DOHH2 (cell line): ENCODE results near the gene CAMKK1.

Experiments
- H3F3A ChIP-seq: fragments of 200-600 bp; sonication (generic), shearing (Covaris generic); 2 replicates; pipeline ENCODE4 v1.6.0; 2016; ENCODE audit warnings: antibody characterized with exemption, mild to moderate bottlenecking; ENCODE audit not compliant: control insufficient read depth, insufficient read depth
- H3K27ac ChIP-seq: fragments of 200-600 bp; sonication (generic); 2 replicates; pipeline ENCODE4 v1.5.1; 2014; ENCODE audit warnings: low read depth, mild to moderate bottlenecking, low read length, moderate library complexity
- H3K27me3 ChIP-seq: fragments of 200-600 bp; sonication (generic); 2 replicates; pipeline ENCODE4 v1.6.1; 2014; ENCODE audit warnings: mild to moderate bottlenecking, low read length, mixed read lengths; ENCODE audit not compliant: control insufficient read depth
- H3K36me3 ChIP-seq: fragments of 200-600 bp; sonication (generic); 2 replicates; pipeline ENCODE4 v1.6.1; 2014; ENCODE audit warnings: mild to moderate bottlenecking, low read length, moderate library complexity, mixed read lengths; ENCODE audit not compliant: control insufficient read depth
- H3K4me1 ChIP-seq: fragments of 200-600 bp; sonication (generic); 2 replicates; pipeline ENCODE4 v1.6.1; 2014; ENCODE audit warnings: mild to moderate bottlenecking, low read length, mixed read lengths; ENCODE audit not compliant: control insufficient read depth
- H3K4me2 ChIP-seq: fragments of 200-600 bp; sonication (generic); 2 replicates; pipeline ENCODE4 v1.6.0; 2014; ENCODE audit warnings: mild to moderate bottlenecking, low read length, moderate library complexity
- H3K4me3 ChIP-seq: fragments of 200-600 bp; sonication (generic); 2 replicates; pipeline ENCODE4 v1.5.1; 2014; ENCODE audit warnings: mild to moderate bottlenecking, low read length, mixed read lengths
- H3K79me2 ChIP-seq: fragments of 200-600 bp; sonication (generic); 2 replicates; pipeline ENCODE4 v1.6.1; 2014; ENCODE audit warnings: mild to moderate bottlenecking, low read length, mixed read lengths; ENCODE audit not compliant: control insufficient read depth
- H3K9me2 ChIP-seq: fragments of 200-600 bp; sonication (generic); replicated peaks from 2 replicates; pipeline ENCODE4 v1.6.1; 2014; ENCODE audit warnings: mild to moderate bottlenecking, low read length, mixed read lengths; ENCODE audit not compliant: control insufficient read depth
- H3K9me3 ChIP-seq: fragments of 200-600 bp; sonication (generic); 2 replicates; pipeline ENCODE4 v1.6.1; 2014; ENCODE audit warnings: antibody characterized with exemption, low read length, mixed read lengths; ENCODE audit not compliant: control insufficient read depth, insufficient read depth
- H4K20me1 ChIP-seq: fragments of 200-600 bp; sonication (generic); 2 replicates; pipeline ENCODE4 v1.6.0; 2014; ENCODE audit warnings: low read depth, mild to moderate bottlenecking, antibody characterized with exemption, low read length, moderate library complexity; ENCODE audit not compliant: control insufficient read depth, insufficient read depth
- CTCF ChIP-seq: fragments of 200-600 bp; sonication (generic); IDR thresholded peaks from one replicate; pipeline ENCODE4 v1.5.1; 2014; ENCODE audit warnings: antibody characterized with exemption, mild to moderate bottlenecking, low read depth, low read length; ENCODE audit not compliant: poor library complexity, severe bottlenecking
- EZH2phosphoT487 ChIP-seq: fragments of 200-600 bp; sonication (generic); IDR thresholded peaks from 2 replicates; pipeline ENCODE4 v1.6.1; 2017; ENCODE audit warnings: borderline replicate concordance, mild to moderate bottlenecking, antibody characterized with exemption, low read length, moderate library complexity, mixed read lengths

CAMKK1 gene

GRCh38 chr17:3909257-3909656 lies 16.4 kb upstream of the CAMKK1 start:
- Histone ChIP-seq H3K9me2 (no peaks in the 10 kb centered on the region), H3K4me1 (peaks cover 48% of the 10 kb centered on the region), H3K27ac (no peak overlapping the region), H3K79me2 (peaks cover 9% of the 10 kb centered on the region), H4K20me1 (no peaks in the 10 kb centered on the region), H3K4me2 (no peak overlapping the region), H3K36me3 (peaks cover 4% of the 10 kb centered on the region), H3F3A (peaks cover 16% of the 10 kb centered on the region), H3K4me3 (no peak overlapping the region), H3K9me3 (no peaks in the 10 kb centered on the region), H3K27me3 (no peaks in the 10 kb centered on the region)
- TF ChIP-seq CTCF = no peak
- no peak for TF ChIP-seq EZH2phosphoT487

GRCh38 chr17:3907483-3908216 lies 14.8 kb upstream of the CAMKK1 start:
- Histone ChIP-seq H3K4me1 (peaks cover 39% of the 10 kb centered on the region), H3K9me2 (no peaks in the 10 kb centered on the region), H3K79me2 (peaks cover 1% of the 10 kb centered on the region; the same call in 1 of the 2 replicates), H4K20me1 (no peaks in the 10 kb centered on the region), H3K9me3 (no peaks in the 10 kb centered on the region), H3K27ac (no peak overlapping the region), H3K4me2 (no peak overlapping the region), H3F3A (peaks cover 13% of the 10 kb centered on the region), H3K36me3 (no peaks in the 10 kb centered on the region), H3K4me3 (no peak overlapping the region), H3K27me3 (no peaks in the 10 kb centered on the region)
- TF ChIP-seq EZH2phosphoT487 = no peak
- TF ChIP-seq CTCF = no peak

GRCh38 chr17:3906881-3907280 lies 14.0 kb upstream of the CAMKK1 start:
- no peaks in the 10 kb centered on the region for H3K36me3 ChIP-seq
- H3K9me3 ChIP-seq = no peaks in the 10 kb centered on the region
- no peak overlapping the region for H3K4me2 ChIP-seq
- H3K27me3 ChIP-seq = no peaks in the 10 kb centered on the region
- H3K27ac ChIP-seq = no peak overlapping the region
- TF ChIP-seq CTCF (no peak), EZH2phosphoT487 (no peak)
- peaks cover 34% of the 10 kb centered on the region for H3K4me1 ChIP-seq
- H3F3A ChIP-seq = peaks cover 10% of the 10 kb centered on the region
- H4K20me1 ChIP-seq = no peaks in the 10 kb centered on the region
- no peak overlapping the region for H3K4me3 ChIP-seq
- no peaks in the 10 kb centered on the region for H3K9me2 ChIP-seq
- H3K79me2 ChIP-seq = no peaks in the 10 kb centered on the region
